Fibroblast of the aortic adventitia (primary cell): ENCODE measurements around the gene ASZ1. TPM values are rescaled to one million over a fixed set of nuclear protein-coding genes. Genes with fewer than 3 reads are reported as not detected.

ENCODE experiments used
- DNase-seq: peaks from one replicate; pipeline ENCODE4 v3.0.0-alpha.2; 2010; ENCODE audit warnings: low read depth
- H3K4me3 ChIP-seq: 2 replicates; pipeline ENCODE4 v1.5.1; 2011; ENCODE audit warnings: low read depth, mild to moderate bottlenecking, control low read depth, low read length, moderate library complexity
- CTCF ChIP-seq: IDR thresholded peaks from 2 replicates; pipeline ENCODE4 v1.5.1; 2011; ENCODE audit warnings: mild to moderate bottlenecking, low read length, control low read depth, inconsistent platforms; ENCODE audit not compliant: insufficient read depth
- total RNA-seq: library from RNA; depleted of rRNA; stranded (reverse); fragments of >200 nt; gene quantifications from 2 replicates; pipeline ENCODE4 v1.2.3, GENCODE V29; 2012; ENCODE audit warnings: low replicate concordance

The ASZ1 gene
- total RNA-seq, 1 donor: not detected

- no peak overlapping the region for H3K4me3 ChIP-seq
- TF ChIP-seq CTCF: peak; percentile 21
- peak; percentile 33 for DNase-seq
Observed at GRCh38 chr7:117381362-117381761, 45.9 kb downstream of the ASZ1 start.

GRCh38 chr7:117375380-117375779 is 51.9 kb downstream of the ASZ1 start:
- H3K4me3 ChIP-seq: no peak overlapping the region
- peak; percentile 42 for DNase-seq
- peak; percentile 54 for TF ChIP-seq CTCF

- no peak for DNase-seq
- no peak overlapping the region for H3K4me3 ChIP-seq
- no peak for TF ChIP-seq CTCF
Observed at GRCh38 chr7:117372073-117372472, 55.2 kb downstream of the ASZ1 start.

GRCh38 chr7:117364339-117365080 is 62.8 kb downstream of the ASZ1 start:
- no peak for TF ChIP-seq CTCF
- H3K4me3 ChIP-seq: no peak overlapping the region
- no peak for DNase-seq

GRCh38 chr7:117362294-117362888 is 64.9 kb downstream of the ASZ1 start:
- no peak overlapping the region for H3K4me3 ChIP-seq
- TF ChIP-seq CTCF: no peak
- no peak for DNase-seq

GRCh38 chr7:117350027-117350426 is 77.3 kb downstream of the ASZ1 start:
- TF ChIP-seq CTCF: no peak
- H3K4me3 ChIP-seq: no peak overlapping the region
- no peak for DNase-seq
